Motor neuron (in vitro differentiated cells): ENCODE data around the gene FGF14. TPM values are rescaled to one million over a fixed set of nuclear protein-coding genes. Genes with fewer than 3 reads are reported as not detected.

Experiments used
- ATAC-seq, 8 experiments: fragments of 200-7000 bp; cut with Tn5 transposase; replicated peaks in 6 of 8; 2 replicates each; pipeline ENCODE4 v1.8.0; 2021; ENCODE audit warnings: mild to moderate bottlenecking in 8 of 8, moderate library complexity in 8 of 8
- H3K27ac ChIP-seq, 2 donors: fragments of 250-450 bp; sonication (Bioruptor Pico); 2 replicates each; pipeline ENCODE4 v1.9.0; 2021; ENCODE audit warnings: antibody characterized with exemption in 2 of 2, mild to moderate bottlenecking in 2 of 2, moderate library complexity in 1 of 2
- H3K4me1 ChIP-seq, 2 donors: fragments of 250-450 bp; sonication (Bioruptor Pico); replicated peaks in 1 of 2; 2 replicates each; pipeline ENCODE4 v1.6.1; 2021; ENCODE audit warnings: antibody characterized with exemption in 2 of 2, mild to moderate bottlenecking in 2 of 2, moderate library complexity in 1 of 2
- H3K4me3 ChIP-seq, 5 donors: fragments of 250-450 bp; sonication (Bioruptor Pico); 2 replicates each; pipeline ENCODE4 v1.9.0; 2021; ENCODE audit warnings: antibody characterized with exemption in 5 of 5, mild to moderate bottlenecking in 5 of 5, moderate library complexity in 4 of 5
- WGBS, 10 experiments: fragments of 450-650 bp; shearing (Covaris generic); methylation state at CpG; one replicate each; pipeline ENCODE4 v1.0.0; 2022; 5-methylcytosine and 5-hydroxymethylcytosine counted together
- in situ Hi-C, 9 experiments: fragments of 400-800 bp; cut with MboI; loops; one replicate each; pipeline ENCODE4 v1.15.0; 2021; ENCODE audit warnings: low sequenced_read_pairs in 9 of 9, low pct_unique_long_range_greater_than_20kb in 2 of 9; ENCODE audit not compliant: unreplicated experiment in 9 of 9
- total RNA-seq, 8 experiments: library from RNA; unstranded; fragments of 300-600 nt; gene quantifications; 2 replicates each; pipeline versions ENCODE4 v1.2.3 to v1.2.4, GENCODE V29; 2022

Gene FGF14
- total RNA-seq, 8 experiments from 2014 or later: 0.66 to 20.0 (median 8.7) TPM

DNA sequence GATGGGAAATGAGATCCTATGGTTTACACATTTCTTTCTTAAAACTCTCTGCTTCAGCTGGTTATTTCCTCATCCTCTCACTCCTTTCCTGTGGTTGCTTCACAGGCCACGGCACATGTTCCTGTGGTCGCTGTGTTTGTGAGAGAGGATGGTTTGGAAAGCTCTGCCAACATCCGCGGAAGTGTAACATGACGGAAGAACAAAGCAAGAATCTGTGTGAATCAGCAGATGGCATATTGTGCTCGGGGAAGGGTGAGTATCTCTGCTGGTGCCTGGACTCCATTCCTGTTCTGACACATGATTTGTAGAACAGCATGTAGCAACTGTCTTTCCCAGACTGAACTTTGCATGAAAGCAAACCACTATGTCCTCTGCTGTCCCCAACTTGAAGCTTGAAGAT lies 695.2 kb downstream of the FGF14 start:
- peak in 3 of 8 experiments; percentile 22 to 77 (median 74) for ATAC-seq
- H3K4me1 ChIP-seq: no peaks in the 10 kb centered on the region

DNA sequence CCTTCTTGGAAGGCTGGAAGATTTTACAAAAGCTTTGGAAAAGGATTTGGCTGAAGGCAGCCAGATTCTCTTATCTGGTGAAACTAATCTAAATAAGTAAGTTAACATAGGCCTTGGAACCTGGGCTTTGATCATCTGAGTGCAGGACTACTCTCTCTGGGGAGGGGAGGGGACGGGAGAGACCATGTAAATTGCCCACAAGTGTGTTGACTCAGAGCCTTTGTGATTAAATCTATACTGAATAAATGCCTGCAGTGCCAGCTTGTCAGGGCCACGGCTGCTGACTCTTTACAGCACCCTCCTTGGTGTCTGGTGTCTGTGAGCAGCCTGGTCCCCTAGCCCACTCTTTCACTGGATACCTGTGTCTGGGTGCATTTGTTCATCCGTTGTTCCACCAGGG lies 698.0 kb downstream of the FGF14 start:
- no peak overlapping the region for H3K27ac ChIP-seq
- ATAC-seq: no peak
- no peak overlapping the region for H3K4me3 ChIP-seq
- WGBS, 10 experiments: 29 to 75% (median 58%) methylated on average over 1 to 3 of the region's 3 CpGs; no CpG with 5 or more reads in 3 of the 10 experiments
- H3K4me1 ChIP-seq: no peaks in the 10 kb centered on the region
- in situ Hi-C loops: no loop called here

More for the DNA sequence above, 695.2 kb downstream of the FGF14 start:
- Histone ChIP-seq H3K4me3 (no peak overlapping the region), H3K27ac (no peak overlapping the region)
- WGBS, 10 experiments: 0 to 100% (median 81%) methylated on average over 1 to 6 of the region's 6 CpGs; no CpG with 5 or more reads in 1 of the 10 experiments
- in situ Hi-C loops: no loop called here

DNA sequence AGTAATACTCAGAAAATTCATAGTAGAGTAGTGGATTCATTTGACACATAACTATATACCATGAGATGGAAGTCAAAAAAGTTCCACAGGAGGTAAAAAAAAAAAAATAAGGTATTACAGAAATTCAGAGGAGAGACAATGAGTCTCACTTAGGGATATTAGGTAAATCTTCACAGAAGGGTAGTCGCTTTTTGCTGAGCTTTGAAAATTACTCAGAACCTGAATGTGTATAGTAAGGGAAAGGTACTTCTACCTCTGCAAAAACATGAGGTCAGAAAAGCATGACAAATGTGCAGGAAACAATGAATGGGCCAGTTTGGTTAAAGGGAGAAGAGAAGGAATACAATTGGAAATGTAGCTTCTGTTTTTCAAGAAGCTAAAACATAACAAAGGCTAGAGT lies 698.8 kb downstream of the FGF14 start:
- ATAC-seq: no peak
- H3K4me1 ChIP-seq: no peaks in the 10 kb centered on the region
- in situ Hi-C loops: no loop called here
- H3K27ac ChIP-seq: no peak overlapping the region
- 67 to 100% (median 100%) methylated on average over 1 of the region's 1 CpG; no CpG with 5 or more reads in 1 of the 10 experiments for WGBS, 10 experiments
- H3K4me3 ChIP-seq: no peak overlapping the region

DNA sequence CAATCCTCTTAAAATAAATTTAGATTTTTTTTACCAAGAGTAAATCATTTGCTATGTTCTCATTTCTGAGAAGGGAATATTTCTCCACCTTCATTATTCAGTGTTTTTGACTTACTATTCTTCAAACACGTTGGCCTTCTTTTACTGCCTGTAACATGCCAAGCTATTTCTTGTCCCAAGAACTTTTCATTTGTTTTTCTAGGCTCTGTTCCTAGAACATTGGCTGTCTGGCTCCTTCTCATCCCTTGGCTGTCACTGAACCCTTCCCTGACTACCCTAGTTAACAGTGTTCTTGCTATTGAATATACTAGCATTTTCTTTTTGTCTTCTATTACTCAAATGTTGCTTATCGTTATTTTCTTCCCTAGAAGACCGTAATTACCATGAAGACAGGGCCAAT lies 701.2 kb downstream of the FGF14 start:
- H3K4me3 ChIP-seq: no peak overlapping the region
- in situ Hi-C loops: no loop called here
- WGBS, 10 experiments: 10 to 100% (median 78%) methylated on average over 1 to 3 of the region's 3 CpGs
- no peaks in the 10 kb centered on the region for H3K4me1 ChIP-seq
- no peak overlapping the region for H3K27ac ChIP-seq
- ATAC-seq: no peak

DNA sequence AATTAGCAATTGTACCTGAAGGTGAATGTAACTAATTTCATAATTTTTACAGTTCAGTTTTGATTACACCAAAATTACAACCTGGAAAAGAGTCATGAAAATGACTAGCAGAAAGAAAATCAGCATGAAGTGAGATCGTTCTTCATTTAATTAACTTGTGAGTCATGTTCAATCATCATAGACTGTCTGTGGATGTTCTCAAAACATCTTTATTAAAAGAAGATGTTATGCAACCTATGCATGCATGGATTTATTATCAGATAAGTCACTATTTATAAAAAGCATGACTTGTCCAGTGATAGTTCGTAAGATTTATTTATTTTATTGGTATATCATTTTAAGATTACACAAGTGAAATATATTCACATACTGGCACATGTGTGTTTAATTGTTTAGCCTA lies 703.4 kb downstream of the FGF14 start:
- 0 to 100% (median 8%) methylated on average over 1 to 2 of the region's 2 CpGs; no CpG with 5 or more reads in 3 of the 10 experiments for WGBS, 10 experiments
- Histone ChIP-seq H3K4me3 (no peak overlapping the region), H3K27ac (no peak overlapping the region), H3K4me1 (no peaks in the 10 kb centered on the region)
- peak in 3 of 8 experiments; percentile 41 to 84 (median 44) for ATAC-seq
- in situ Hi-C loops: loop anchor here in 1 of 9 experiments (25.0 kb wide), 1 partner anchor 89 kb away; no protein-coding TSS in a partner anchor

DNA sequence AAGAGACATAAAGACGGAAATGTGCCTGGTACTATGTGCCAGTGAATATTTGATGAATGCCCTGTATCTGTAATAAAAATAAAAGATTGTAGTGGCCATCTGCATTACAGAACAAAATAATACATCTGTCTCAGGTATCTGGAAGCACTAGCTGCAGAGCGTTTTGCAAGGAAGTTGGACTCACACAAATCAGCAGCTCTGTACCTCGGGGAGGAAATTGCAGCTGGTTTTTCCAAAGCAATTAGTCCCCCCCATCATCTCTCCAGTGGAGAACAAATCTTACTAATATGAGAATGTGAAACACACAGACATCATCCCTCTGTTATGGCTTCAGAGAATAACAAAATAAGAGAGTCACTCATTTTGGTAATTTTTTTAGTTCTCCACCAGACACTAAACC lies 704.1 kb downstream of the FGF14 start:
- in situ Hi-C loops: loop anchor here in 1 of 9 experiments (25.0 kb wide), 1 partner anchor 90 kb away; no protein-coding TSS in a partner anchor
- no peaks in the 10 kb centered on the region for H3K4me1 ChIP-seq
- no peak overlapping the region for H3K4me3 ChIP-seq
- no peak overlapping the region for H3K27ac ChIP-seq
- peak in 1 of 8 experiments; percentile 59 for ATAC-seq
- WGBS, 10 experiments: 41 to 100% (median 84%) methylated on average over 1 to 3 of the region's 3 CpGs

DNA sequence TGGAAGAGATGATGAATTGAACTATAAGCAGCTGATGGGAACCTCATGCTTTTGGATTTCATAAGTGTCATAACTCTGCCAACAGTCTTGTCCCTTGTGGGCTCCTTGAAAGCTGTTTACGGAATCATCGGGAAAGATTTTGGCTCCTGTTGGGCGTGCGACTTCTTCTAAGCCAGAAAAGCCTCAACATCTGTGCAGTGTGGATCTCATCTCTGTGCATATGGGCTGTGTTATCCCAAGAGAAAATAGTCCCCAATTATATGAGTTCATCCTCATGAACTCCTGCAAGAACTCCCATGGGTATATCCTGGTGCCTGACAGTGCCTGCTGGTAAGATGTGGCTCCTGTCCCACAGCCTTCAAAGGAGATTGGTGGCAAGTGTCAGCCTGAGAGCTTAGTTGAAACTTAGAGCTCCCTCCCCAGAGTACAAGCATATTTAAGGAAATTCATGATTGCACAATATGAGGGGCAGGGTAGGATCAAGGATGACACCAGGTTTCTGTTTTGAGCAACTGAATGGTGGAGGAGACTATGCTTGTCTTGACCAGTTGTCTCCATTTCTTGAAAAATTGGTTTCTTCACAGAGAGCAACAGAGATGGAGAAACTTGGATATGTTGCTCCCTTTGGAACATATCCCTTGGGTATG lies 705.9 kb downstream of the FGF14 start:
- 42 to 100% (median 75%) methylated on average over 1 to 4 of the region's 4 CpGs; no CpG with 5 or more reads in 6 of the 10 experiments for WGBS, 10 experiments
- Histone ChIP-seq H3K4me1 (no peaks in the 10 kb centered on the region), H3K4me3 (no peak overlapping the region), H3K27ac (no peak overlapping the region)
- in situ Hi-C loops: loop anchor here in 1 of 9 experiments (25.0 kb wide), 1 partner anchor 91 kb away; no protein-coding TSS in a partner anchor
- peak in 2 of 8 experiments; percentile 66 to 74 for ATAC-seq

DNA sequence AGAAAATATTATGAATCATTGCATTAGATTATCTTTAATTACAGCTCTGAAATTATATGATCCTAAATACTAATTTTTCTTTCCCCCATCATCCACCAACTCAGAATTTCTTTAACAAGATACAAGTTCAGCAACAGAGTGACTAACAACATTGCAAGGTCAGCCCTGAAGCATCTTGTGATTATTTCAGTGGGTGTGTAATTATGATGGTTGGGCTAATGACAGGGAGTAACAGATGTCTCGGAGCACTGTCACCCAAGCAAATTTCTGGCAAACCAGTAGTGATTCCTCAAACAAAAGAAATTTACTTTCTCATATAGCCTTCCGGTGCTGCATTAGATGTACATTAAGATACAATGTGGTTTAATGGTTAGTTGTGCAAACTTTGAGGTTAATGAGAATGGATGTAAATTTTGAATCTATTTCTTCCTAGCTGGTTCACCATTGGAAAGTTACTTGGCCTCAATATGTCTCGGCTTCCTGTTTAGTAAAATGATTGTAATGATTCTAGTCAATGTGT lies 710.4 kb downstream of the FGF14 start:
- peak in 4 of 8 experiments; percentile 43 to 48 (median 44) for ATAC-seq
- H3K4me1 ChIP-seq: no peaks in the 10 kb centered on the region
- no peak overlapping the region for H3K4me3 ChIP-seq
- in situ Hi-C loops: loop anchor here in 1 of 9 experiments (25.0 kb wide), 1 partner anchor 96 kb away; no protein-coding TSS in a partner anchor
- H3K27ac ChIP-seq: no peak overlapping the region
- WGBS, 10 experiments: 31 to 100% (median 86%) methylated on average over 1 to 3 of the region's 3 CpGs

DNA sequence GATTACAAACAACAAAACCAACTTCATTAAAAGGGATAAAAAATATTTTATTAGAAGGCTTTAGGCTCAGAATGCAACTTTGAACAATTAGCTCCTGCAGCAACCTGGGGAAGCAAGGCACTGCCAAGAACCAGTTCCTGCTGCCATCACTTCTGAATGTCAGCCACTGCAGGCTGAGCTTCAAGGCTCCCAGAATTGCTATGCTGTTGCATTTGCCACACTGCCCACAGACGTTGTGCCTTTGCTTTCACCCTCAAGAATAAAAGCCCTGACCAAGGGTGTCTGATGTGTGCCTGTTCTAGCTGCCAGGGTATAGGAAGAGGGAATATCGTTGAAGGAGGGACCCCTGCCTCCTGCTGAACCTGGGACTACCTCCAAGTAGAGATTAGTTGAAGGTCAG lies 711.0 kb downstream of the FGF14 start:
- H3K4me3 ChIP-seq: no peak overlapping the region
- WGBS, 10 experiments: 40 to 67% (median 60%) methylated on average over 1 to 2 of the region's 2 CpGs; no CpG with 5 or more reads in 5 of the 10 experiments
- H3K27ac ChIP-seq: no peak overlapping the region
- ATAC-seq: peak in 1 of 8 experiments; percentile 25
- H3K4me1 ChIP-seq: no peaks in the 10 kb centered on the region
- in situ Hi-C loops: loop anchor here in 1 of 9 experiments (25.0 kb wide), 1 partner anchor 96 kb away; no protein-coding TSS in a partner anchor

DNA sequence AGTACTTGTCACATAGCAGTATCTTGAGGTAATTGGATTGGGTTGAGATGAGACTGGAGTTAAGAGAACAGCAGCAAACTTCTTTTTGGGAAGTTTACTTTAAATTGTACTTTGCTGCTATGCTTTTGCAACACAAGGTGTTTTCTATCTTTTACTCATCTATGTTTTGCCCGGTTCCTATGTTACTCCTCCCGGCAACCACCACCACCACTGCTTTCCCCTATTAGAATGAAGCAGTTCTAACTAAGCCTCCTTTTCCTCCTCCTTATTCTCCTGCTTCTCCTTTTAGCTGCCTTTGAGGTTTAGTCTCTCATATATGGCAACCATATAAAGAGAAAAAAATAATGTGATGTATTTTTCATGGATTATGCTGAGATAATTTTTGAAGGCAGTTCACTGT lies 715.8 kb downstream of the FGF14 start:
- H3K4me3 ChIP-seq: no peak overlapping the region
- ATAC-seq: peak in 2 of 8 experiments; percentile 40 to 77
- in situ Hi-C loops: loop anchor here in 1 of 9 experiments (25.0 kb wide), 1 partner anchor 101 kb away; no protein-coding TSS in a partner anchor
- no peak overlapping the region for H3K27ac ChIP-seq
- no peaks in the 10 kb centered on the region for H3K4me1 ChIP-seq
- WGBS, 10 experiments: 57 to 100% (median 82%) methylated on average over 2 of the region's 2 CpGs; no CpG with 5 or more reads in 3 of the 10 experiments

DNA sequence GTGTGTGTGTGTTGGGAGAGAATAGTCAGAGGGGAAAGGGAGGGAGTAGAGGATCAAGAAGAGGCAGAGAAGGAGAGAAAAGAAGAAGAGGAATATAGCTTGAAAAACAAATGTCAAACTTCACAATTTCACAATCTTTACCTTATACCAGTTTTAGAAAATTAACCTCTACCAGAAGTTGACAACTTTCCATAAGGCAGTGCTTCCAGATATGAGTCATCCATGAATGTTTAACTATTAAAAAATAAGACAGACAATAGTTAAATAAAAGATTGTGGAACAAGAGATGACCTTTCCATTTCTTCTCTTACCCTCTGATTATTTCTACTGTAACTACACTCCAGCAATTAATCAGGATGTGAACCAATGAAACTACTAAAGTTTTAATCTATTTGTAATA lies 720.0 kb downstream of the FGF14 start:
- no peak overlapping the region for H3K27ac ChIP-seq
- in situ Hi-C loops: loop anchor here in 1 of 9 experiments (25.0 kb wide), 1 partner anchor 105 kb away; no protein-coding TSS in a partner anchor
- H3K4me3 ChIP-seq: no peak overlapping the region
- no peaks in the 10 kb centered on the region for H3K4me1 ChIP-seq
- no peak for ATAC-seq

DNA sequence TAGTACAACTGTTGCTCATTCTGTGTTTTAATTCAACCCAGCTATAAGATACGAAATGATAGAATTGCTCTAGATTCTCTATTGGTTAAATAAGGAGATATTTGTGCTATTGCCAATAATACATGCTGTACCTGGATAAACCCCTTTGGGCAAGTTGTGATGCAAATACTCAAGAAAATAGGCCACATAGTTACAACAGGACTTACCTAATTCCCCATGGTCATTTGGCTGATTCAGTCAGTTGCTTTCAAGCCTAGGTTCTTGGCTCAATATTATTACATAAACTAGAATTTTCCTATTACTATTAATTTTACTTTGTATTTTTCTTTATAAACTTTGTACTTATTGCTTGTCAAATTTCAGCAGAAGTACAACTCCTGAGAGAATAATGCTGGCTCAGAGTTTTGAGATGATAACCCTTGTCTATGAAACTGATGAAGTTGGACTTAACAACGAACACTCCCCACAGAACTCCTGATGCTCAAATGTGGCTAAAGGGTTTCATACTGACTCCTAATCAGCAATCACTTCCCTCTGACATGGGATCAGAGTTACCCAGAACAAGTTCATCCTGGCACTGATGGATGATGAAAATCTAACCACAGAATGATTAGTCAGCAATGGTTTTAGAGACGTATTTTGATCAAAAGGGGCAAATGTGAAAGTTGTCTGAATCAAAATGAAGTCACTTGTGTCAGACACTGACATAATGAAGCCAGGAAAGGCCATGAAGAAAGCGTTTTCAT lies 728.3 kb downstream of the FGF14 start:
- in situ Hi-C loops: no loop called here
- no peaks in the 10 kb centered on the region for H3K4me1 ChIP-seq
- no peak for ATAC-seq
- H3K27ac ChIP-seq: no peak overlapping the region
- no peak overlapping the region for H3K4me3 ChIP-seq
- WGBS, 10 experiments: 49 to 100% (median 77%) methylated on average over 1 to 4 of the region's 4 CpGs; no CpG with 5 or more reads in 2 of the 10 experiments

DNA sequence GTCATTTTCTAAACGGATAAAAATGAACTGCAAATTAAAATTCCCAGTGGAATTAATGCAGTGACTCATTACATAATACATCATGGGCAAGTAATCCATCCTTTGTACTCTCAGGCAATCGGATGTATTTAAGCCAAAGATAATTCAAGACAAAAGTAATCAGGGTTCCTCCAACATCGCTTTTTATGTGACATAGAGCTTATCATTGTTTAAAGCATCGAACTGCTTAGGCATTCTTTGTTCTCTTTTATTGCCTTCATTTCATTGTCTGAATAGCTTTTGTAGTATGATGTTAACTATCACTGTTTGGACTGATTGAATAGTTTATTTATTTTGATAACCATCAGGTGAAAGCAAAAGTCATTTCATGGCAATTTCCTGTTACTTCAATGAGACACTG lies 740.0 kb downstream of the FGF14 start:
- Histone ChIP-seq H3K4me3 (no peak overlapping the region), H3K4me1 (no peaks in the 10 kb centered on the region), H3K27ac (no peak overlapping the region)
- 22 to 83% (median 56%) methylated on average over 1 to 4 of the region's 4 CpGs for WGBS, 10 experiments
- in situ Hi-C loops: no loop called here
- ATAC-seq: peak in 2 of 8 experiments; percentile 25 to 39
